Spinal cord (tissue), 10 donors: ENCODE measurements around the gene CPLX4. TPM values are rescaled to one million over a fixed set of nuclear protein-coding genes. Genes with fewer than 3 reads are reported as not detected.
"Not testable (repeated sequence)": the region's sequence is repeated elsewhere in the genome, so short reads cannot be mapped to it uniquely, and the experiment has no call there.

Source experiments
- DNase-seq, 6 donors: peaks; one replicate each; pipeline versions ENCODE4 v3.0.0 to v3.0.0-alpha.2; 2013 to 2015; ENCODE audit warnings: low spot score in 6 of 6, low read depth in 4 of 6
- H3K27ac ChIP-seq: one replicate; pipeline ENCODE4 v1.5.1; 2013; ENCODE audit warnings: low read depth, low read length, control low read depth
- H3K27me3 ChIP-seq: one replicate; pipeline ENCODE4 v1.6.1; 2013; ENCODE audit warnings: low read length; ENCODE audit not compliant: control insufficient read depth, insufficient read depth
- H3K36me3 ChIP-seq: one replicate; pipeline ENCODE4 v1.6.1; 2013; ENCODE audit warnings: low read length; ENCODE audit not compliant: control insufficient read depth, insufficient read depth
- H3K4me1 ChIP-seq: one replicate; pipeline ENCODE4 v1.6.1; 2013; ENCODE audit warnings: low read length; ENCODE audit not compliant: control insufficient read depth, insufficient read depth
- H3K4me3 ChIP-seq: one replicate; pipeline ENCODE4 v1.5.1; 2013; ENCODE audit warnings: low read depth, low read length, control low read depth
- H3K9me3 ChIP-seq: one replicate; pipeline ENCODE4 v1.6.1; 2013; ENCODE audit warnings: low read length; ENCODE audit not compliant: control insufficient read depth, insufficient read depth
- WGBS: methylation state at CpG from one replicate; pipeline ENCODE4 v1.1.5; 2013; ENCODE audit warnings: missing lambda C conversion rate; ENCODE audit not compliant: insufficient coverage; 5-methylcytosine and 5-hydroxymethylcytosine counted together
- polyA plus RNA-seq, 2 donors: library from polyadenylated mRNA; unstranded; fragments of 120-200 nt; gene quantifications; one replicate each; pipeline ENCODE4 v1.2.1, GENCODE V29; 2013; ENCODE audit not compliant: insufficient read length in 2 of 2
- total RNA-seq, 2 donors: library from RNA; depleted of rRNA in 1 of 2; stranded (reverse); fragments of 120-200 nt in 1 of 2; fragments of >200 nt in 1 of 2; gene quantifications; one replicate each; pipeline versions ENCODE4 v1.2.3 to v1.2.4, GENCODE V29; 2013 to 2014
- donor health status: healthy.

The CPLX4 gene
- total and polyA plus RNA-seq, 4 donors, result 0.20 to 0.35 (median 0.25) TPM

DNA sequence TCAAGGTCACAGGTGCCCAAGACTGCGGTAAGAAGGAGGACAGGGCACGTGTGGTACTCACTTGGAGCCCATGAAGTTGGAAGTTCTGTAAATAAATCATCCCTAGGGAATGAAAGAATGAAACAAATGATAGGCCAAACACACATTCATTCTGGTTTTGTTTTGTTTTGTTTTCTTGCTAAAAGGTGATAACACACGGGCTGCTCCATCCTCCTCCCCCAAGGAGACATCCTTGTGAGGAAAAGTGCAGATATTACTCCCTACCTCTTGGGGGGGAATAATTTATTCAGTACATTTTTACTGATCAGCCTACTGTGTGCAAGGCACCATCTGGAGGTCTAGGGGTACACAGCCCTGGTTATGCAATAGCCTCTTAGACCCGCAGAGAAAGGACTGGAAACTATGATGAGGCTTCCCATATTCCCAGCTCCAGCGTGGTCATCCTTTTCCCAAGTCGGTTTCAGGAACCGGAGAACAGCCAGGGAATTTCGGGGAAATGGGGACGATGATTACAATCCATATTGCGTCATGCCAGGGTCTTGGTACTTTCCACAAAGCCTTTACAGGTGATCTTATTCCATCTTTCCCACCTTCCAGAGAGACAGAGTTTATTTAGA is 51.5 kb downstream of the CPLX4 start:
- DNase-seq, result no peak
- H3K9me3 ChIP-seq, result no peaks in the 10 kb centered on the region
- no peak overlapping the region for H3K27ac ChIP-seq
- peaks cover 36% of the 10 kb centered on the region for H3K4me1 ChIP-seq
- no peak overlapping the region for H3K4me3 ChIP-seq
- H3K36me3 ChIP-seq, result no peaks in the 10 kb centered on the region
- WGBS, result 8% methylated on average over 8 of the region's 10 CpGs
- H3K27me3 ChIP-seq, result peaks cover 94% of the 10 kb centered on the region

- peaks cover 33% of the 10 kb centered on the region for H3K4me1 ChIP-seq
- DNase-seq, result no peak
- H3K27me3 ChIP-seq, result peaks cover 89% of the 10 kb centered on the region
- H3K36me3 ChIP-seq, result no peaks in the 10 kb centered on the region
- no peak overlapping the region for H3K27ac ChIP-seq
- no peak overlapping the region for H3K4me3 ChIP-seq
- no peaks in the 10 kb centered on the region for H3K9me3 ChIP-seq
- no CpG with 5 or more reads among the region's 1 CpG for WGBS
Measured at GRCh38 chr18:59266459-59266858, 52.0 kb downstream of the CPLX4 start.

DNA sequence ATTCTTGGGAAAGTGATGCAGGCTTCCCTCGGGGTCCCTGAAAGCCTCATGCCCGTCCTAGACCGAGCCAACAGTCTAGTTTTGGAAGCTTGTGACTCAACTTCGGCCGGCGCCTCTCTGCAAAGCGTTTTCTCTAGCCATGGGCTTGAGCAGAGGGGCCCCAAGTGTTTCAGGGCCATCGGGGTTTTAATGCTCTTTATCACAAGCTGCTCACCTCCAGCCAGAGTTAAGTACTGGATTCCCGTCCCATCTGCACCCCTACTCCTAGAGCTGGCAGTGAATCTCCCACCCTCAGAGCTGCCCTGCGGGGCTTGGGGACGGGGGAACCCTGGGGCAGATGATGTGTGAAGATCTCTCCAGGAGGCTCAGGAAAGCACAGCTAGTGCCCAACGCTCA is 52.5 kb downstream of the CPLX4 start:
- H3K4me3 ChIP-seq, result no peak overlapping the region
- no peaks in the 10 kb centered on the region for H3K36me3 ChIP-seq
- DNase-seq, result no peak
- H3K4me1 ChIP-seq, result peaks cover 33% of the 10 kb centered on the region
- H3K27ac ChIP-seq, result no peak overlapping the region
- 2% methylated on average over 9 of the region's 12 CpGs for WGBS
- peaks cover 84% of the 10 kb centered on the region for H3K27me3 ChIP-seq
- H3K9me3 ChIP-seq, result no peaks in the 10 kb centered on the region

DNA sequence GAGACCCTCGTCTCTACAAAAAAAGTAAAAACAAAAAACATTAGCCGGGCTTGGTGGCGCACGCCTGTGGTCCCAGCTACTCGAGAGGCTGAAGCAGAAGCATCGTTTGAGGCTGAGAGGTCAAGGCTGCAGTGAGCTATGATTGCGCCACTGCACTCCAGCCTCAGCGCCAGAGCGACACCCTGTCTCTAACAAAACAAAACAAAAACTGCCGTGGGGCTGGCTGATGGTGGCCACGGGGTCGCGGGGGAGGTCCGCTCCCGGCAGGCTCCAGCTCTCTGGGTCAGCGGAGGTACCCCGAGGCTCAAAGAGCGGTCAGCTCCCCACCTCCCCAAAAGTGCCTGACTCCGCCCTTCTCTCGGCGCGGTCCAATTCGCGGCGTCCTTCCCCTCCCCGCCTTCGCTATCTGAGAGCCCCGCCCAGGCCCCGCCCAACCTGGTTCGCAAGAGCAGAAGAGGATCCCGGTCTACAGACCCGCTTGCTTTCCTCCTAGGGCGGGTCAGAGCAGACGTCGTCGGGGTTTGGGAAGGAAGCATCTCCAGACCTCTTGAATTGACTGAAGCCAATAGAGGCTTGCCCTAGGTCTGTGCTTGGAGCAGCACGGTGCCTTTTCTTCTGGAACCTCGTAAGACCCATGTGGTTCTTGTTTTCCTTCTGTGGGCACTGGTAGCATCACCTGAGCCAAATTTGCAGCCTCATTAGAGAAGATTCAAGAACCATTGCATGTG is 53.0 kb downstream of the CPLX4 start:
- Histone ChIP-seq H3K27me3 (peaks cover 78% of the 10 kb centered on the region), H3K9me3 (no peaks in the 10 kb centered on the region), H3K27ac (no peak overlapping the region), H3K36me3 (no peaks in the 10 kb centered on the region), H3K4me1 (peaks cover 33% of the 10 kb centered on the region), H3K4me3 (no peak overlapping the region)
- WGBS, result 1% methylated on average over 38 of the region's 38 CpGs
- no peak for DNase-seq

GRCh38 chr18:59264651-59265245 is 53.7 kb downstream of the CPLX4 start:
- peaks cover 72% of the 10 kb centered on the region for H3K27me3 ChIP-seq
- no peaks in the 10 kb centered on the region for H3K36me3 ChIP-seq
- H3K4me3 ChIP-seq, result no peak overlapping the region

GRCh38 chr18:59264121-59264571 is 54.3 kb downstream of the CPLX4 start:
- no peaks in the 10 kb centered on the region for H3K36me3 ChIP-seq
- DNase-seq, result no peak
- H3K27me3 ChIP-seq, result peaks cover 66% of the 10 kb centered on the region
- WGBS, result under 1% methylated on average over 11 of the region's 17 CpGs
- no peak overlapping the region for H3K27ac ChIP-seq
- H3K4me3 ChIP-seq, result no peak overlapping the region
- H3K9me3 ChIP-seq, result no peaks in the 10 kb centered on the region
- H3K4me1 ChIP-seq, result peaks cover 30% of the 10 kb centered on the region

More at GRCh38 chr18:59264651-59265245, 53.7 kb downstream of the CPLX4 start:
- Histone ChIP-seq H3K27ac (no peak overlapping the region), H3K9me3 (no peaks in the 10 kb centered on the region), H3K4me1 (peaks cover 33% of the 10 kb centered on the region)
- no peak for DNase-seq
- WGBS, result 2% methylated on average over 41 of the region's 41 CpGs

DNA sequence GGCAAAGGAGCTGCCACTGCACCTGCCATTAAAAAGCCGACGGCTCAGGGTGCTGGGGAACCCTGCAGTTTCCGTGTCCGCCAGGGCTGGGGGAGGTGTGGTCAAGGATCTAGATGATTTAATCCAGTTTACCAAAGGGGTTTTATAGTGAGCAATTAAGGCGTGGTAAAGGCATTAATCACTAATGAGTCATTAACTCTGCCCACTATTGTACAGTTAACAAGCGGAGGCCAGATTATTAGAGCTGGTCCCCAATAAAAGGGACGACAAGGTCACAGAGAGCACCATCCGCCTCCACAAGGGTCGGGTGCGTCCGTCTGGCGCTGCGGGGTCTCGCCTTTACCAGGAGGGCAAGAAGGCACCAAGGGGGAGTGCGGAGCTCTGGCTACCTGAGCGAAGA is 54.8 kb downstream of the CPLX4 start:
- WGBS, result 3% methylated on average over 13 of the region's 16 CpGs
- H3K4me1 ChIP-seq, result peaks cover 28% of the 10 kb centered on the region

GRCh38 chr18:59262243-59262642 is 56.2 kb downstream of the CPLX4 start:
- H3K4me1 ChIP-seq, result peaks cover 17% of the 10 kb centered on the region
- WGBS, result no CpG with 5 or more reads among the region's 2 CpGs
- not testable (repeated sequence) for H3K27ac ChIP-seq, H3K36me3 ChIP-seq, H3K4me3 ChIP-seq, DNase-seq, H3K9me3 ChIP-seq
- peaks cover 48% of the 10 kb centered on the region for H3K27me3 ChIP-seq

More for the DNA sequence above, 54.8 kb downstream of the CPLX4 start:
- H3K27me3 ChIP-seq, result peaks cover 62% of the 10 kb centered on the region
- H3K9me3 ChIP-seq, result no peaks in the 10 kb centered on the region
- no peak for DNase-seq
- H3K4me3 ChIP-seq, result no peak overlapping the region
- no peak overlapping the region for H3K27ac ChIP-seq
- H3K36me3 ChIP-seq, result no peaks in the 10 kb centered on the region

DNA sequence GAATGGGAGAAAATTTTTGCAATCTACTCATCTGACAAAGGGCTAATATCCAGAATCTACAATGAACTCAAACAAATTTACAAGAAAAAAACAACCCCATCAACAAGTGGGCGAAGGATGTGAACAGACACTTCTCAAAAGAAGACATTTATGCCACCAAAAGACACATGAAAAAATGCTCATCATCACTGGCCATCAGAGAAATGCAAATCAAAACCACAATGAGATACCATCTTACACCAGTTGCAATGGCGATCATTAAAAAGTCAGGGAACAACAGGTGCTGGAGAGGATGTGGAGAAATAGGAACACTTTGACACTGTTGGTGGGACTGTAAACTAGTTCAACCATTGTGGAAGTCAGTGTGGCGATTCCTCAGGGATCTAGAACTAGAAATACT is 56.6 kb downstream of the CPLX4 start:
- not testable (repeated sequence) for H3K4me3 ChIP-seq, H3K9me3 ChIP-seq, H3K27ac ChIP-seq, DNase-seq, H3K36me3 ChIP-seq
- no CpG with 5 or more reads among the region's 3 CpGs for WGBS
- Histone ChIP-seq H3K4me1 (peaks cover 17% of the 10 kb centered on the region), H3K27me3 (peaks cover 44% of the 10 kb centered on the region)
